A549 (cell line): Measurements from ENCODE around the gene AKIRIN2.
"Not testable (repeated sequence)": the region's sequence is repeated elsewhere in the genome, so short reads cannot be mapped to it uniquely, and the experiment has no call there.

ENCODE experiments used
- CEBPB ChIP-seq, 2 experiments: fragments of >200 bp in 1 of 2; sonication (Bioruptor Twin) in 1 of 2; formaldehyde crosslinking in 1 of 2; IDR thresholded peaks; 2 replicates each; pipeline ENCODE4 v1.6.1; 2012 to 2016
- CHD4 ChIP-seq: fragments of 200-600 bp; sonication (generic); IDR thresholded peaks from 2 replicates; pipeline ENCODE4 v1.6.1; 2016; ENCODE audit warnings: antibody characterized with exemption, mild to moderate bottlenecking, borderline replicate concordance
- CTCF ChIP-seq: fragments of >200 bp; sonication (Bioruptor Twin); formaldehyde crosslinking; IDR thresholded peaks from 3 replicates; pipeline ENCODE4 v1.5.1; 2016
- JUN ChIP-seq, 2 experiments: fragments of >200 bp; sonication (Bioruptor Twin); formaldehyde crosslinking; IDR thresholded peaks; 2 replicates in 1 of 2; 3 replicates in 1 of 2; pipeline ENCODE4 v1.6.1; 2016 to 2017
- MAX ChIP-seq: IDR thresholded peaks from 2 replicates; pipeline ENCODE4 v1.6.1; 2012
- MAZ ChIP-seq: fragments of 150-350 bp; IDR thresholded peaks from 2 replicates; pipeline ENCODE4 v1.6.1; 2014; ENCODE audit warnings: antibody characterized with exemption, low read depth, low read length, borderline replicate concordance
- MYC ChIP-seq: IDR thresholded peaks from 2 replicates; pipeline ENCODE4 v1.6.1; 2012; ENCODE audit warnings: mild to moderate bottlenecking, inconsistent platforms, low read length, improper control_type of control experiment, borderline replicate concordance
- POLR2A ChIP-seq: IDR thresholded peaks from 2 replicates; pipeline ENCODE4 v1.6.1; 2012; ENCODE audit warnings: mild to moderate bottlenecking, low read length
- RCOR1 ChIP-seq: fragments of 150-350 bp; IDR thresholded peaks from 2 replicates; pipeline ENCODE4 v1.6.1; 2014; ENCODE audit warnings: antibody characterized with exemption, low read length, low read depth
- ZC3H11A ChIP-seq: fragments of 450-650 bp; IDR thresholded peaks from 2 replicates; pipeline ENCODE4 v1.6.1; 2014; ENCODE audit warnings: antibody characterized with exemption, mild to moderate bottlenecking

DNA sequence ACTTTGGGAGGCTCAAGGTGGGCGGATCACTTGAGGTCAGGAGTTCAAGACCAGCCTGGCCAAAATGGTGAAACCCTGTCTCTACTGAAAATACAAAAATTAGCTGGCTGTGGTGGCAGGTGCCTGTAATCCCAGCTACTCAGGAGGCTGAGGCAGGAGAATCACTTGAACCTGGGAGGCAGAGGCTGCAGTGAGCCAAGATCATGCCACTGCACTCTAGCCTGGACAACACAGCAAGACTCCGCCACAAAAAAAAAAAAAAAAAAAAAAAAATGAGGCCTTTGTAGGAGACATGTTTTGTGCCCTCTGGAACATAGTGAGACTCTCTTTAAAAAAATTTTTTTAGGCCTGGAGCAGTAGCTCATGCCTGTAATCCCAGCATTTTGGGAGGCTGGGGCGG lies 10.7 kb upstream of the AKIRIN2 start:
- not testable (repeated sequence) for TF ChIP-seq CTCF; ZC3H11A; POLR2A; CEBPB (IDR thresholded peaks at IDR 0.05); RCOR1; JUN (IDR thresholded peaks at IDR 0.05); MAX; MAZ; MYC; CHD4
